HepG2 (cell line): ENCODE measurements around the gene ZNF189. TPM values are rescaled to one million over a fixed set of nuclear protein-coding genes. Genes with fewer than 3 reads are reported as not detected.

Source experiments
- EZH2 ChIP-seq: conservative IDR thresholded peaks from 2 replicates; pipeline ENCODE4 v1.6.1; 2012; ENCODE audit warnings: mild to moderate bottlenecking, low read depth, low read length, moderate library complexity
- FOXP1 ChIP-seq, 2 experiments: fragments of 450-650 bp in 1 of 2; IDR thresholded peaks; 2 replicates each; pipeline ENCODE4 v1.6.1; 2017 to 2018; ENCODE audit warnings: antibody characterized with exemption in 1 of 2
- ISL2 ChIP-seq: sonication (generic); formaldehyde crosslinking; IDR thresholded peaks from 2 replicates; pipeline ENCODE4 v1.5.0; 2020; ENCODE audit warnings: missing genetic modification reagents
- REXO4 ChIP-seq: sonication (generic); formaldehyde crosslinking; IDR thresholded peaks from 2 replicates; pipeline ENCODE4 v1.8.0; 2022; ENCODE audit warnings: missing genetic modification reagents, mild to moderate bottlenecking, borderline replicate concordance
- RXRA ChIP-seq: sonication (generic); formaldehyde crosslinking; IDR thresholded peaks from 2 replicates; pipeline ENCODE4 v1.5.1; 2020; ENCODE audit warnings: missing genetic modification reagents
- SOX13 ChIP-seq, 3 experiments: fragments of 450-650 bp in 1 of 3; sonication (generic) in 1 of 3; formaldehyde crosslinking in 1 of 3; IDR thresholded peaks in 2 of 3; conservative IDR thresholded peaks in 1 of 3; 2 replicates each; pipeline versions ENCODE4 v1.5.0 to v1.6.1; 2016 to 2020; ENCODE audit warnings: antibody characterized with exemption in 1 of 3, mild to moderate bottlenecking in 1 of 3, missing compliant biosample characterization in 1 of 3, missing genetic modification reagents in 1 of 3, moderate library complexity in 1 of 3
- TCF7 ChIP-seq: sonication (generic); IDR thresholded peaks from 2 replicates; pipeline ENCODE4 v1.6.1; 2016; ENCODE audit warnings: antibody characterized with exemption, low read depth
- ZBTB38 ChIP-seq: sonication (generic); formaldehyde crosslinking; IDR thresholded peaks from 2 replicates; pipeline ENCODE4 v1.5.1; 2020; ENCODE audit warnings: mild to moderate bottlenecking, missing genetic modification reagents
- ZNF441 ChIP-seq: sonication (generic); formaldehyde crosslinking; IDR thresholded peaks from 2 replicates; pipeline ENCODE4 v1.7.0; 2021; ENCODE audit warnings: missing genetic modification reagents, borderline replicate concordance
- polyA plus RNA-seq, 8 experiments: library from polyadenylated mRNA; depleted of rRNA in 3 of 8; stranded (reverse) in 7 of 8; unstranded in 1 of 8; fragments of >200 nt; fragmentation: Illumina TruSeq in 4 of 8; extraction: Trizol in 4 of 8; gene quantifications; 2 replicates each; pipeline versions ENCODE4 v1.2.1 to v1.2.3, GENCODE V29; 2011 to 2016; ENCODE audit warnings: low read depth in 4 of 8, missing spikeins in 1 of 8, mixed read lengths in 1 of 8; ENCODE audit not compliant: insufficient read depth in 1 of 8
- total RNA-seq, 5 experiments: library from RNA; depleted of rRNA; stranded (reverse); fragments of >200 nt; fragmentation: Illumina TruSeq; extraction: Trizol; gene quantifications; 2 replicates each; pipeline ENCODE4 v1.2.3, GENCODE V29; 2016; ENCODE audit warnings: low read depth in 1 of 5
- TF ChIP-seq, protein P1 (sequence below): sonication (generic); formaldehyde crosslinking; IDR thresholded peaks from 2 replicates; pipeline ENCODE4 v1.4.0; 2020; ENCODE audit warnings: mild to moderate bottlenecking, missing genetic modification reagents
- TF ChIP-seq, protein P2 (sequence below), 2 experiments: fragments of 450-650 bp in 1 of 2; sonication (generic) in 1 of 2; formaldehyde crosslinking; IDR thresholded peaks; 2 replicates each; pipeline versions ENCODE4 v1.5.0 to v1.8.0; 2020 to 2022; ENCODE audit warnings: mild to moderate bottlenecking in 1 of 2, missing genetic modification reagents in 1 of 2
- TF ChIP-seq, protein P3 (sequence below): sonication (generic); formaldehyde crosslinking; IDR thresholded peaks from 2 replicates; pipeline ENCODE4 v1.4.0; 2020; ENCODE audit warnings: mild to moderate bottlenecking, missing genetic modification reagents
- TF ChIP-seq, protein P4 (sequence below): sonication (generic); formaldehyde crosslinking; IDR thresholded peaks from 2 replicates; pipeline ENCODE4 v1.5.0; 2020; ENCODE audit warnings: mild to moderate bottlenecking, missing genetic modification reagents, borderline replicate concordance

The ZNF189 gene
- total and polyA plus RNA-seq, 2 of the 13 experiments (the other 11 are each of a cell fraction or from before 2014, with no cell fraction given), result 8.4 to 50.0 TPM

DNA sequence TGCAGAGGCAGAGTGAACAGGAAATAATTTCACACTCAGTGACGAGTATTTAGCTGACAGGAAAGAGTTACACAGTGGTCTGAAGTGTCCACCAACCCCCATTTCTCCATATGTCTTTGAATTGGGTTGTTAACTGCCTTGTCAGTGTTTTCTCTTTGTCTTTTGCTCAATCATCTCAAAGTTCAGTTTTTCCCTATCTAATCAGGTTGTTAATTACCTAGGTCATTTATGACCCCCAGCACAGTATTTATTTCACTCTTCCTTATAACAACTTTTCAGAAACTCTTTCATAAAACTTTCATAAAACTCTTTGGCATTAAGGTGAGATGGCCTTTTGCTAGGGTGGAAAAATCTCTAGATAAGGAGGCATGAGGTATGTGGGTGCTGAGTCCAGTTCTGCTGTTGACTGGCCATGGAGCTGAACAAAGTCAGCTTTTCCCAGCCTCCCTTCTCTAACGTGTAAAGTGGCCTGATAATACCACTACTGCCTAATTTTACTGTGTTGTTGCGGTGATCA is 42.1 kb downstream of the ZNF189 start (continued):
- TF ChIP-seq, protein P1, sequence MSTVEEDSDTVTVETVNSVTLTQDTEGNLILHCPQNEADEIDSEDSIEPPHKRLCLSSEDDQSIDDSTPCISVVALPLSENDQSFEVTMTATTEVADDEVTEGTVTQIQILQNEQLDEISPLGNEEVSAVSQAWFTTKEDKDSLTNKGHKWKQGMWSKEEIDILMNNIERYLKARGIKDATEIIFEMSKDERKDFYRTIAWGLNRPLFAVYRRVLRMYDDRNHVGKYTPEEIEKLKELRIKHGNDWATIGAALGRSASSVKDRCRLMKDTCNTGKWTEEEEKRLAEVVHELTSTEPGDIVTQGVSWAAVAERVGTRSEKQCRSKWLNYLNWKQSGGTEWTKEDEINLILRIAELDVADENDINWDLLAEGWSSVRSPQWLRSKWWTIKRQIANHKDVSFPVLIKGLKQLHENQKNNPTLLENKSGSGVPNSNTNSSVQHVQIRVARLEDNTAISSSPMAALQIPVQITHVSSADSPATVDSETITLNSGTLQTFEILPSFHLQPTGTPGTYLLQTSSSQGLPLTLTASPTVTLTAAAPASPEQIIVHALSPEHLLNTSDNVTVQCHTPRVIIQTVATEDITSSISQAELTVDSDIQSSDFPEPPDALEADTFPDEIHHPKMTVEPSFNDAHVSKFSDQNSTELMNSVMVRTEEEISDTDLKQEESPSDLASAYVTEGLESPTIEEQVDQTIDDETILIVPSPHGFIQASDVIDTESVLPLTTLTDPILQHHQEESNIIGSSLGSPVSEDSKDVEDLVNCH (CRISPR knock-in tag), result no peak
- TF ChIP-seq ZBTB38 (CRISPR knock-in tag) (peak; percentile 44; the same call in 1 of the 2 replicates), TCF7 (peak; percentile 41; the same call in 1 of the 2 replicates), EZH2 (no peak), ISL2 (0 out of 2 replicates have a peak, but pooled peaks have one; percentile 53), RXRA (CRISPR knock-in tag) (no peak), ZNF441 (no peak), FOXP1 (IDR thresholded peaks at IDR 0.05) (no peak), FOXP1 (CRISPR knock-in tag; IDR thresholded peaks at IDR 0.05) (peak; percentile 51; the same call in 1 of the 2 replicates), REXO4 (CRISPR knock-in tag) (no peak), SOX13 (IDR thresholded peaks at IDR 0.05) (0 out of 2 replicates have a peak, but pooled peaks have one; percentile 20), SOX13 (CRISPR knock-in tag; conservative IDR thresholded peaks at IDR 0.05 in 1 of 2, IDR thresholded peaks at IDR 0.05 in 1 of 2) (peak in 1 of 2 experiments; percentile 60; a peak in 2 of 4 replicates)
- TF ChIP-seq, protein P2, sequence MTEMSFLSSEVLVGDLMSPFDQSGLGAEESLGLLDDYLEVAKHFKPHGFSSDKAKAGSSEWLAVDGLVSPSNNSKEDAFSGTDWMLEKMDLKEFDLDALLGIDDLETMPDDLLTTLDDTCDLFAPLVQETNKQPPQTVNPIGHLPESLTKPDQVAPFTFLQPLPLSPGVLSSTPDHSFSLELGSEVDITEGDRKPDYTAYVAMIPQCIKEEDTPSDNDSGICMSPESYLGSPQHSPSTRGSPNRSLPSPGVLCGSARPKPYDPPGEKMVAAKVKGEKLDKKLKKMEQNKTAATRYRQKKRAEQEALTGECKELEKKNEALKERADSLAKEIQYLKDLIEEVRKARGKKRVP (CRISPR knock-in tag; IDR thresholded peaks at IDR 0.05), result no peak
- TF ChIP-seq, protein P3, sequence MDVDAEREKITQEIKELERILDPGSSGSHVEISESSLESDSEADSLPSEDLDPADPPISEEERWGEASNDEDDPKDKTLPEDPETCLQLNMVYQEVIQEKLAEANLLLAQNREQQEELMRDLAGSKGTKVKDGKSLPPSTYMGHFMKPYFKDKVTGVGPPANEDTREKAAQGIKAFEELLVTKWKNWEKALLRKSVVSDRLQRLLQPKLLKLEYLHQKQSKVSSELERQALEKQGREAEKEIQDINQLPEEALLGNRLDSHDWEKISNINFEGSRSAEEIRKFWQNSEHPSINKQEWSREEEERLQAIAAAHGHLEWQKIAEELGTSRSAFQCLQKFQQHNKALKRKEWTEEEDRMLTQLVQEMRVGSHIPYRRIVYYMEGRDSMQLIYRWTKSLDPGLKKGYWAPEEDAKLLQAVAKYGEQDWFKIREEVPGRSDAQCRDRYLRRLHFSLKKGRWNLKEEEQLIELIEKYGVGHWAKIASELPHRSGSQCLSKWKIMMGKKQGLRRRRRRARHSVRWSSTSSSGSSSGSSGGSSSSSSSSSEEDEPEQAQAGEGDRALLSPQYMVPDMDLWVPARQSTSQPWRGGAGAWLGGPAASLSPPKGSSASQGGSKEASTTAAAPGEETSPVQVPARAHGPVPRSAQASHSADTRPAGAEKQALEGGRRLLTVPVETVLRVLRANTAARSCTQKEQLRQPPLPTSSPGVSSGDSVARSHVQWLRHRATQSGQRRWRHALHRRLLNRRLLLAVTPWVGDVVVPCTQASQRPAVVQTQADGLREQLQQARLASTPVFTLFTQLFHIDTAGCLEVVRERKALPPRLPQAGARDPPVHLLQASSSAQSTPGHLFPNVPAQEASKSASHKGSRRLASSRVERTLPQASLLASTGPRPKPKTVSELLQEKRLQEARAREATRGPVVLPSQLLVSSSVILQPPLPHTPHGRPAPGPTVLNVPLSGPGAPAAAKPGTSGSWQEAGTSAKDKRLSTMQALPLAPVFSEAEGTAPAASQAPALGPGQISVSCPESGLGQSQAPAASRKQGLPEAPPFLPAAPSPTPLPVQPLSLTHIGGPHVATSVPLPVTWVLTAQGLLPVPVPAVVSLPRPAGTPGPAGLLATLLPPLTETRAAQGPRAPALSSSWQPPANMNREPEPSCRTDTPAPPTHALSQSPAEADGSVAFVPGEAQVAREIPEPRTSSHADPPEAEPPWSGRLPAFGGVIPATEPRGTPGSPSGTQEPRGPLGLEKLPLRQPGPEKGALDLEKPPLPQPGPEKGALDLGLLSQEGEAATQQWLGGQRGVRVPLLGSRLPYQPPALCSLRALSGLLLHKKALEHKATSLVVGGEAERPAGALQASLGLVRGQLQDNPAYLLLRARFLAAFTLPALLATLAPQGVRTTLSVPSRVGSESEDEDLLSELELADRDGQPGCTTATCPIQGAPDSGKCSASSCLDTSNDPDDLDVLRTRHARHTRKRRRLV (CRISPR knock-in tag), result no peak
- TF ChIP-seq, protein P4, sequence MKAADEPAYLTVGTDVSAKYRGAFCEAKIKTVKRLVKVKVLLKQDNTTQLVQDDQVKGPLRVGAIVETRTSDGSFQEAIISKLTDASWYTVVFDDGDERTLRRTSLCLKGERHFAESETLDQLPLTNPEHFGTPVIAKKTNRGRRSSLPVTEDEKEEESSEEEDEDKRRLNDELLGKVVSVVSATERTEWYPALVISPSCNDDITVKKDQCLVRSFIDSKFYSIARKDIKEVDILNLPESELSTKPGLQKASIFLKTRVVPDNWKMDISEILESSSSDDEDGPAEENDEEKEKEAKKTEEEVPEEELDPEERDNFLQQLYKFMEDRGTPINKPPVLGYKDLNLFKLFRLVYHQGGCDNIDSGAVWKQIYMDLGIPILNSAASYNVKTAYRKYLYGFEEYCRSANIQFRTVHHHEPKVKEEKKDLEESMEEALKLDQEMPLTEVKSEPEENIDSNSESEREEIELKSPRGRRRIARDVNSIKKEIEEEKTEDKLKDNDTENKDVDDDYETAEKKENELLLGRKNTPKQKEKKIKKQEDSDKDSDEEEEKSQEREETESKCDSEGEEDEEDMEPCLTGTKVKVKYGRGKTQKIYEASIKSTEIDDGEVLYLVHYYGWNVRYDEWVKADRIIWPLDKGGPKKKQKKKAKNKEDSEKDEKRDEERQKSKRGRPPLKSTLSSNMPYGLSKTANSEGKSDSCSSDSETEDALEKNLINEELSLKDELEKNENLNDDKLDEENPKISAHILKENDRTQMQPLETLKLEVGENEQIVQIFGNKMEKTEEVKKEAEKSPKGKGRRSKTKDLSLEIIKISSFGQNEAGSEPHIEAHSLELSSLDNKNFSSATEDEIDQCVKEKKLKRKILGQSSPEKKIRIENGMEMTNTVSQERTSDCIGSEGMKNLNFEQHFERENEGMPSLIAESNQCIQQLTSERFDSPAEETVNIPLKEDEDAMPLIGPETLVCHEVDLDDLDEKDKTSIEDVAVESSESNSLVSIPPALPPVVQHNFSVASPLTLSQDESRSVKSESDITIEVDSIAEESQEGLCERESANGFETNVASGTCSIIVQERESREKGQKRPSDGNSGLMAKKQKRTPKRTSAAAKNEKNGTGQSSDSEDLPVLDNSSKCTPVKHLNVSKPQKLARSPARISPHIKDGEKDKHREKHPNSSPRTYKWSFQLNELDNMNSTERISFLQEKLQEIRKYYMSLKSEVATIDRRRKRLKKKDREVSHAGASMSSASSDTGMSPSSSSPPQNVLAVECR (CRISPR knock-in tag), result no peak
